AG04449 (cell line): ENCODE measurements around the gene PDE11A.

Experiments
- CTCF ChIA-PET: fragments of 350-600 bp; formaldehyde crosslinking; extraction: SDS; loops from one replicate; lab custom pipeline; 2021; ENCODE audit warnings: antibody characterized with exemption; lab: Yijun Ruan, JAX
- POLR2A ChIA-PET: fragments of 400-600, 350-600 bp; formaldehyde crosslinking; extraction: SDS; loops from one replicate; lab custom pipeline; 2020; ENCODE audit warnings: antibody characterized with exemption, inconsistent platforms; lab: Yijun Ruan, JAX
- DNase-seq: peaks from one replicate; pipeline ENCODE4 v3.0.0-alpha.2; 2010; ENCODE audit warnings: low read depth, low spot score
- H3K4me3 ChIP-seq: 2 replicates; pipeline ENCODE4 v1.5.1; 2011; ENCODE audit warnings: low read depth, mild to moderate bottlenecking, control low read depth, low read length
- TF ChIP-seq, protein P1 (sequence below): IDR thresholded peaks from one replicate; pipeline ENCODE4 v1.5.1; 2011; ENCODE audit warnings: mild to moderate bottlenecking, moderate library complexity, low read length, control low read depth, inconsistent platforms; ENCODE audit not compliant: insufficient read depth; ENCODE audit errors: missing control alignments

Gene PDE11A

DNA sequence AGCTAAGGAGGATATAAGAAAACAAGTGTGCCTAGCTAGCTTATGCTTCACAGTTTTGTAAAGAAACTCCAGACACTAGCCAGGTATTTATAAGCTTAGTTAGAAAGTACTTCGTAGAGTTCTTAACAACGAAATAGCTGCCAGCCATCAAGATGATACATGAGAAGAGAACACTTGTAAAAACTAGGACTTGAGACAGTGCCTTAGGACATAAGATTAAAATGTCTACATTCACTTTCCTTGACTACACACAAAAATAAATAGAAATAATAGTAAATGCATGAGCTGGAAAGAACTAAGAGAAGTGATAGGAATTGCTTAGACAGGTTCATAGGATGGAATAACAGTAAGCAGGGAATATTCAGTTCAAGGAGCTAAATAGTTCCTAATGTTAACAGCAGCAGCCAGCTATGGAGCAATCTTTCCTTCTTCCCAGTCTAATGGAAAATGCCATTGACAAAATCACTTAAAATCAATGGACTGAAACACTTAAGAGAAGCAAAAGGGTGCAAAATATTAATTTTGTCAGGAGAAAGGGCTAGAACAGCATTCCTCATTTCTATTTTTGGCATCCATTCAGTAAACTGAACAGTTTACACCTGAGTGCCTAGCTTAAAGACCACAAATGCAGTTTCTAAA, 186.6 kb downstream of the PDE11A start:
- H3K4me3 ChIP-seq, result no peak overlapping the region
- TF ChIP-seq, protein P1, sequence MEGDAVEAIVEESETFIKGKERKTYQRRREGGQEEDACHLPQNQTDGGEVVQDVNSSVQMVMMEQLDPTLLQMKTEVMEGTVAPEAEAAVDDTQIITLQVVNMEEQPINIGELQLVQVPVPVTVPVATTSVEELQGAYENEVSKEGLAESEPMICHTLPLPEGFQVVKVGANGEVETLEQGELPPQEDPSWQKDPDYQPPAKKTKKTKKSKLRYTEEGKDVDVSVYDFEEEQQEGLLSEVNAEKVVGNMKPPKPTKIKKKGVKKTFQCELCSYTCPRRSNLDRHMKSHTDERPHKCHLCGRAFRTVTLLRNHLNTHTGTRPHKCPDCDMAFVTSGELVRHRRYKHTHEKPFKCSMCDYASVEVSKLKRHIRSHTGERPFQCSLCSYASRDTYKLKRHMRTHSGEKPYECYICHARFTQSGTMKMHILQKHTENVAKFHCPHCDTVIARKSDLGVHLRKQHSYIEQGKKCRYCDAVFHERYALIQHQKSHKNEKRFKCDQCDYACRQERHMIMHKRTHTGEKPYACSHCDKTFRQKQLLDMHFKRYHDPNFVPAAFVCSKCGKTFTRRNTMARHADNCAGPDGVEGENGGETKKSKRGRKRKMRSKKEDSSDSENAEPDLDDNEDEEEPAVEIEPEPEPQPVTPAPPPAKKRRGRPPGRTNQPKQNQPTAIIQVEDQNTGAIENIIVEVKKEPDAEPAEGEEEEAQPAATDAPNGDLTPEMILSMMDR, result no peak
- CTCF ChIA-PET, result interaction anchor here (1.6 kb wide), 1 partner anchor 21 kb away, joined by 6 read pairs; no protein-coding TSS in a partner anchor
- DNase-seq, result no peak
- POLR2A ChIA-PET, result no interaction called here

DNA sequence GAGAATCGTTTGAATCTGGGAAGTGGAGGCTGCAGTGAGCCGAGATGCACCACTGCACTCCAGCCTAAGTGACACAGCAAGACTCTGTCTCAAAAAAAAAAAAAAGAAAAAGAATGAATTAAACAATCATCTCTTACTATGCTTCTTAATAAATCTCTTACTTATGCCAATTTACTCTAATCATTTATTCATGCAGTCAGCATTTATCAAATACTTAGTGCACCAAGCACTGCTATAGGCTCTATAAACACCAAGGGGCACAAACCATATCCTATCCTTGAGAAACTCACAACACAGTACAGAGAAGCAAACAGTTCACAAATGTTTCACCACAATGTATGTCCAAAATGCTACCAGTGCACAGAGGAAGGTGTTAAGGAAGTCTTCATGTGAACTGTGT, 189.4 kb downstream of the PDE11A start:
- POLR2A ChIA-PET, result no interaction called here
- TF ChIP-seq, protein P1, result no peak
- CTCF ChIA-PET, result no interaction called here
- no peak overlapping the region for H3K4me3 ChIP-seq
- DNase-seq, result no peak

DNA sequence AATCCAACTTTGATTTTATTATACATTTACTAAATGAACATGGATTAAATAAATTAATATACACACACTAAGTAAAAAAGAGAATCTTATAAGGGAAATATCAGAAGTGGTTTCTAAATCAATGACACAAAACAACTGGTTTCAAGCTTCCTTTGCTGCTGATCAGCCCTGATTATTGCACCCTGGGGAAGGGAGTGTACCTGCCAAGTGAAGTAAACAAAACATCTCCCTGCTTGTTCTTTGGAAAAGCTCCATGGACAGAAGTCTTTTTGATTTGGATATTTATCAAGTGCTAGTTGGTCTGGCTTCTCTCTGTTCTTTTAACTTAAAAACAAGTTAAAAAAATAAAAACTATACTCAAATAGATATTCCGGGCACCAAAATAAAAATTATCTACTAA, 190.1 kb downstream of the PDE11A start:
- TF ChIP-seq, protein P1, result no peak
- H3K4me3 ChIP-seq, result no peak overlapping the region
- no peak for DNase-seq
- ChIA-PET CTCF (no interaction called here), POLR2A (no interaction called here)

DNA sequence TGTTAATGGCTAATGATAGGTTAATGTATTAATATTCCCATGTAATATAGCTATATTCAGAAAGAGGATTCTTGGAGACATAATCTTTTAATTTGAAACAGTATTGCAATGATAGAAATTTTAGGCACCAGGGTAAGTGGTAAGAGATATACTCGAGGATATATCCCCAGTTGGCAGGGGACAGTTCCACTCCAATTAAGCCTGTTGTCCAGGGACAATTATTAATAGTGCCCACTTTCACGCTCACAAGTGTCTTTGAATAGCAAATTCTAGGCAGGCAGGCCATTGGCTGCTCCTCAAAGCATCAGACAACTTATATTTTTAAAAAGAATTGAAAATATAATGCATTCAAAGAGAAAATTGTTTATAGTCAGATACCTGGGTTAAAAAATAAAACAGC, 190.7 kb downstream of the PDE11A start:
- CTCF ChIA-PET, result no interaction called here

DNA sequence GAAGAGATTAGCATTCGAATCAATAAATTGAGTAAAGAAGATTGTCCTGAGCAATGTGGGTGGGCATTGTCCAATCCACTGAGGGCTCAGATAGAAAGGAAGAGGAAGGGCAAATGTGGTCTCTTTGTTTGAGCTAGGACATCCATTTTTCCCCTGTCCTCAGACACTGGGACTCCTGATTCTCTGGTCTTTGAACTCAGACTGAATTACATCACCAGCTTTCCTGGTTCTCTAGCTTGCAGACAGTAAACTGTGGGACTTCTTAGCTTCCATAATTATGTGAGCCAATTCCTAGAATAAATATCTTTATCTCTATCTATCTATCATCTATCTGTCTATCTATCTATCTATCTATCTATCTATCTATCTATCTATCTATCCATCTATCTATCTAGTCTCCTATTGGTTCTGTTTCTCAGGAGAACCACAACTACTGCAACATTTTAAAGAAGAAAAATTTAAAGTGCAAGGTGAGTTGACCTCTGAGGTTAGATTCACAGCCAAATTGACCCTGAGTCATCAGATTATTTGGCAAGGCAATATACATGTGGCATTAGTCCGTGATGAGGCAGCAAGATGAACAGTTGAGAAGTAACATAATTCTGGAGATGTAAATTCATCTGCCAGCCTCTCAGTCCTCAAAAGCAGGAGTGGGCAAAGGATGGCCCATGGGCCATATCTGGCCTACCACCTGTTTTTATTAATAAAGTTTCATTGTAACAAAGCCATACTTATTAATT, 191.4 kb downstream of the PDE11A start:
- no peak for DNase-seq
- TF ChIP-seq, protein P1, result no peak
- POLR2A ChIA-PET, result no interaction called here
- H3K4me3 ChIP-seq, result no peak overlapping the region
- CTCF ChIA-PET, result no interaction called here

More for the DNA sequence above, 190.7 kb downstream of the PDE11A start:
- TF ChIP-seq, protein P1, result no peak
- H3K4me3 ChIP-seq, result no peak overlapping the region
- POLR2A ChIA-PET, result no interaction called here
- no peak for DNase-seq

DNA sequence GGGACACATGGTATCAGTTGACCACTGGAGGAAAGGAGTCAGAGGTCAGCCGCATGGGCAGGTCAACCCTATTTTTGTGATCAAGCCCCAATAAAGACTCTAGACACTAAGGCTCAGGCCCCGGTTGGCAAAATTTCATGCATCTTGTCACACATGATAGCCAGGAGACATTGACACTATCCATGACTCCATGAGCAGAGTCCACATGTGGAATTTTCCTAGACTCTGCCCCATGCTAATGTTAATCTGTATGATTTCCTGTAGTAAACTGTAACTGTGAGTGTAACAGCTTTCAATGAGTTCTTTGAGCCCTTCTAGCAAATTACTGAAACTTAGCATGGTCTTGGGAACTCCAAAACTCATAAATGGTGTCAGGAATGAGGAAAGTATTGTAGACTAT, 192.3 kb downstream of the PDE11A start:
- no peak overlapping the region for H3K4me3 ChIP-seq
- ChIA-PET CTCF (no interaction called here), POLR2A (no interaction called here)
- TF ChIP-seq, protein P1, result no peak
- DNase-seq, result no peak
